Common myeloid progenitor, CD34-positive (primary cell): ENCODE data around the gene TMC6.

ENCODE experiments used
- CTCF ChIA-PET: fragments of 350-600 bp; sonication (Branson Sonifier 250); formaldehyde crosslinking; loops from one replicate; lab custom pipeline; 2021; ENCODE audit warnings: antibody characterized with exemption; lab: Charles Lee
- POLR2A ChIA-PET: fragments of 350-600 bp; sonication (Branson Sonifier 250); formaldehyde crosslinking; loops from one replicate; lab custom pipeline; 2021; ENCODE audit warnings: antibody characterized with exemption; lab: Charles Lee
- DNase-seq, 3 donors: peaks; one replicate each; pipeline versions ENCODE4 v3.0.0 to v3.0.0-alpha.2; 2013
- H3K27ac ChIP-seq, 2 experiments: 1 replicate in 1 of 2; 2 replicates in 1 of 2; pipeline ENCODE4 v1.7.0; 2013; ENCODE audit warnings: inconsistent platforms in 2 of 2, low read length in 2 of 2, mild to moderate bottlenecking in 2 of 2, low read depth in 1 of 2, moderate library complexity in 1 of 2; ENCODE audit not compliant: severe bottlenecking in 2 of 2, insufficient read depth in 1 of 2, poor library complexity in 1 of 2
- H3K27me3 ChIP-seq, 5 experiments: replicated peaks in 2 of 5; 1 replicate in 3 of 5; 2 replicates in 2 of 5; pipeline versions ENCODE4 v1.6.1 to v1.7.0; 2013; ENCODE audit warnings: low read length in 4 of 5, mild to moderate bottlenecking in 2 of 5, moderate library complexity in 2 of 5, inconsistent platforms in 1 of 5; ENCODE audit not compliant: insufficient read depth in 5 of 5, control insufficient read depth in 4 of 5
- H3K36me3 ChIP-seq, 4 experiments: 1 replicate in 2 of 4; 2 replicates in 2 of 4; pipeline versions ENCODE4 v1.6.1 to v1.7.0; 2013; ENCODE audit warnings: low read length in 3 of 4, control low read depth in 1 of 4, mild to moderate bottlenecking in 1 of 4; ENCODE audit not compliant: control insufficient read depth in 4 of 4, insufficient read depth in 4 of 4
- H3K4me1 ChIP-seq, 4 experiments: 1 replicate in 3 of 4; 2 replicates in 1 of 4; pipeline versions ENCODE4 v1.6.1 to v1.7.1; 2013; ENCODE audit warnings: low read length in 3 of 4, mild to moderate bottlenecking in 3 of 4, control low read depth in 1 of 4, inconsistent platforms in 1 of 4, moderate library complexity in 1 of 4; ENCODE audit not compliant: control insufficient read depth in 4 of 4, insufficient read depth in 4 of 4; ENCODE audit errors: control extremely low read depth in 1 of 4
- H3K4me3 ChIP-seq, 7 experiments: 1 replicate in 4 of 7; 2 replicates in 3 of 7; pipeline versions ENCODE4 v1.5.1 to v1.7.0; 2013; ENCODE audit warnings: mild to moderate bottlenecking in 7 of 7, low read length in 6 of 7, moderate library complexity in 6 of 7, inconsistent platforms in 2 of 7, low read depth in 2 of 7, control low read depth in 1 of 7; ENCODE audit not compliant: insufficient read depth in 4 of 7, control insufficient read depth in 1 of 7; ENCODE audit errors: extremely low read depth in 1 of 7
- H3K9me3 ChIP-seq, 5 experiments: 1 replicate in 4 of 5; 2 replicates in 1 of 5; pipeline versions ENCODE4 v1.6.1 to v1.7.1; 2013; ENCODE audit warnings: low read length in 4 of 5, mild to moderate bottlenecking in 2 of 5, inconsistent platforms in 1 of 5, low read depth in 1 of 5, moderate library complexity in 1 of 5; ENCODE audit not compliant: control insufficient read depth in 4 of 5, insufficient read depth in 2 of 5; ENCODE audit errors: control extremely low read depth in 1 of 5
- WGBS: methylation state at CpG from one replicate; pipeline ENCODE4 v1.1.5; 2013; ENCODE audit not compliant: insufficient coverage; 5-methylcytosine and 5-hydroxymethylcytosine counted together

The TMC6 gene

GRCh38 chr17:78124081-78124835, 4.3 kb downstream of the TMC6 start:
- H3K9me3 ChIP-seq = no peaks in the 10 kb centered on the region
- ChIA-PET CTCF (interaction anchor here (1.0 to 5.5 kb wide), 6 partner anchors 10 to 62 kb away, joined by 3 to 51 read pairs (median 5); partner anchors contain the start of gene TK1), POLR2A (no interaction called here)
- no peak overlapping the region for H3K27ac ChIP-seq
- peaks cover 0 to 81% (median 74%) of the 10 kb centered on the region in 4 experiments for H3K4me1 ChIP-seq
- peaks cover 2 to 62% (median 23%) of the 10 kb centered on the region in 4 experiments for H3K36me3 ChIP-seq
- peak; percentile 84 to 96 (median 93) for DNase-seq
- 32% methylated on average over 23 of the region's 30 CpGs for WGBS
- no peaks in the 10 kb centered on the region for H3K27me3 ChIP-seq
- peak overlapping the region in 2 of 7 experiments; percentile 5 to 36 for H3K4me3 ChIP-seq

- peaks cover 0 to 78% (median 68%) of the 10 kb centered on the region in 4 experiments for H3K4me1 ChIP-seq
- H3K27ac ChIP-seq = no peak overlapping the region
- no peak for DNase-seq
- no peaks in the 10 kb centered on the region for H3K9me3 ChIP-seq
- 100% methylated on average over 4 of the region's 5 CpGs for WGBS
- CTCF ChIA-PET = interaction anchor here (1.3 to 5.5 kb wide), 5 partner anchors 9 to 53 kb away, joined by 4 to 51 read pairs (median 6); no protein-coding TSS in a partner anchor
- no peak overlapping the region for H3K4me3 ChIP-seq
- no peaks in the 10 kb centered on the region for H3K27me3 ChIP-seq
- POLR2A ChIA-PET = no interaction called here
- peaks cover 2 to 70% (median 31%) of the 10 kb centered on the region in 4 experiments for H3K36me3 ChIP-seq
These were observed 5.2 kb downstream of the TMC6 start for GRCh38 chr17:78123258-78123929.

DNA sequence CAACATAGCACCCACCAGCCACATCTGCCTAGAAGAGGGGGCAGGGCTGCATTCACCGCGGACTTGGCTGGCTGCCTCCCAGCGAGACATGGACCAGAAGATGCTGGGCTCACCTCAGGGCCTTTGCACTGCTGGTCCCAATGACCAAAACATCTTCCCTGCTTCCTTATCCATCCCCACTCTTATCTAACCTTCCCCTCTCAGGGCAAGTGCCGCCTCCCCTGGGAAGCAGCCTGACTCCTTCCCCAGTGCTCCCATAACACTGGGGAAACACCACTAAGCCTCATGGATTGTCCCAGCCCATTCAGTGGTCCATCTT, 5.7 kb downstream of the TMC6 start:
- H3K27me3 ChIP-seq = no peaks in the 10 kb centered on the region
- DNase-seq = no peak
- H3K9me3 ChIP-seq = no peaks in the 10 kb centered on the region
- no peak overlapping the region for H3K27ac ChIP-seq
- ChIA-PET POLR2A (no interaction called here), CTCF (interaction anchor here (1.0 to 4.4 kb wide), 5 partner anchors 9 to 57 kb away, joined by 3 to 52 read pairs (median 4); no protein-coding TSS in a partner anchor)
- H3K4me3 ChIP-seq = no peak overlapping the region
- peaks cover 0 to 77% (median 70%) of the 10 kb centered on the region in 4 experiments for H3K4me1 ChIP-seq
- WGBS = 100% methylated on average over 2 of the region's 4 CpGs
- H3K36me3 ChIP-seq = peaks cover 2 to 73% (median 32%) of the 10 kb centered on the region in 4 experiments

DNA sequence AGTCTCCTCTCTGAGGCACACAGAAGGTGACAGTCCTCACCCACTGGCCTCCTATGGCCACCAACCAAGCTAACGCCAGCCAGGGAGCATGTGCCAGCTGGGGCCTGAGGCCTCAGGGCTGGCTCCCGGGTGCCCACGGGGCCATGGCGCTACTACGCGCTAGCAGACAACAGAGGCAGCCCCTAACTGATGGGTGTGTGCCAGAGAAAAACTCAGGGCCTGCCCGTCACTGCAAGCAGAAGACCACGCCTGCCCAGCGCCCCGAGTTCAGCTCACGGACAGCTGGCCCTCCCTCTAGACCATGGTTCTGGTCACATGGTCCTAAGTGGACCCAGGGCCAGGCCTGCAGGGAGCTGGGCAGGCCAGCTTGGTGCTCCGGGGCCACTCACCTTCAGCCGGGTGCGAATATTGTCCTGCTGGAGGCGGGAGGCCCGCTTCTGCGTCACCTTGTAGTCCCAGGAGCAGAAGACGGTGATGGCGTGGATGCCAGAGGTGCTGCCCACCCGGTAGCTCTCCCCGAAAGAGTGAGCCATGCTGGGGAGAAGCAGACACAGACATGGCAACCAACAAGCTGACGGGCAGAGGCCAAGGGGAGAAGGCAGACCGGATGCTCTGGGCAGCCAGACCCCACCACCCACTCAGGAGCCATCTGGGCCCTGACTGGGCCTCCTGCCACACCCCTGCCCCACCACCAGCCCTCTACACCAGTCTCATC, 6.2 kb downstream of the TMC6 start:
- ChIA-PET CTCF (interaction anchor here (0.6 to 4.4 kb wide), 5 partner anchors 9 to 58 kb away, joined by 3 to 52 read pairs (median 4); no protein-coding TSS in a partner anchor), POLR2A (no interaction called here)
- peak in 2 of 3 donors; percentile 68 to 69 for DNase-seq
- Histone ChIP-seq H3K27me3 (no peaks in the 10 kb centered on the region), H3K4me1 (peaks cover 0 to 77% (median 69%) of the 10 kb centered on the region in 4 experiments), H3K9me3 (no peaks in the 10 kb centered on the region), H3K4me3 (peak overlapping the region in 2 of 7 experiments; percentile 50 to 59), H3K36me3 (peaks cover 2 to 78% (median 33%) of the 10 kb centered on the region in 4 experiments), H3K27ac (no peak overlapping the region)
- WGBS = 85% methylated on average over 23 of the region's 23 CpGs

GRCh38 chr17:78121801-78122215, 6.7 kb downstream of the TMC6 start:
- CTCF ChIA-PET = interaction anchor here (0.6 to 4.4 kb wide), 5 partner anchors 8 to 56 kb away, joined by 3 to 52 read pairs (median 5); no protein-coding TSS in a partner anchor
- peaks cover 0 to 73% (median 65%) of the 10 kb centered on the region in 4 experiments for H3K4me1 ChIP-seq
- no peak for DNase-seq
- peaks cover 2 to 83% (median 36%) of the 10 kb centered on the region in 4 experiments for H3K36me3 ChIP-seq
- POLR2A ChIA-PET = no interaction called here
- peak overlapping the region in 4 of 7 experiments; percentile 28 to 59 (median 46) for H3K4me3 ChIP-seq
- H3K27ac ChIP-seq = no peak overlapping the region
- H3K9me3 ChIP-seq = no peaks in the 10 kb centered on the region
- H3K27me3 ChIP-seq = no peaks in the 10 kb centered on the region
- 65% methylated on average over 8 of the region's 11 CpGs for WGBS

- no peak overlapping the region for H3K27ac ChIP-seq
- H3K36me3 ChIP-seq = peaks cover 2 to 85% (median 36%) of the 10 kb centered on the region in 4 experiments
- peak in 2 of 3 donors; percentile 47 to 49 for DNase-seq
- H3K4me1 ChIP-seq = peaks cover 0 to 67% (median 59%) of the 10 kb centered on the region in 4 experiments
- 19% methylated on average over 30 of the region's 35 CpGs for WGBS
- H3K4me3 ChIP-seq = peak overlapping the region in 4 of 7 experiments; percentile 28 to 59 (median 46)
- POLR2A ChIA-PET = interaction anchor here (3.0 kb wide), 1 partner anchor 10 kb away, joined by 11 read pairs; the partner anchor contains the start of gene TMC8
- no peaks in the 10 kb centered on the region for H3K9me3 ChIP-seq
- H3K27me3 ChIP-seq = no peaks in the 10 kb centered on the region
- CTCF ChIA-PET = interaction anchor here (1.2 to 4.4 kb wide), 4 partner anchors 14 to 130 kb away, joined by 3 to 52 read pairs (median 10); partner anchors contain the start of gene TK1
These were observed 7.4 kb downstream of the TMC6 start for GRCh38 chr17:78120971-78121800.
